GM12878 (cell line): ENCODE data around the gene ANXA4. TPM values are rescaled to one million over a fixed set of nuclear protein-coding genes. Genes with fewer than 3 reads are reported as not detected.

Experiments
- ATAC-seq: fragments of 200-7000 bp; cut with Tn5 transposase; 3 replicates; pipeline ENCODE4 v1.9.1; 2020; ENCODE audit warnings: mild to moderate bottlenecking, moderate library complexity
- BruUV-seq: library from RNA; stranded (reverse); fragments of 400-500 nt; replicated peaks from 2 replicates; lab custom pipeline; 2021; lab: Mats Ljungman, UMichigan
- CTCF ChIA-PET: fragments of 300-600 bp; sonication (Branson Sonifier 250); formaldehyde crosslinking; extraction: SDS; loops from one replicate; lab custom pipeline; 2021; ENCODE audit warnings: inconsistent platforms; lab: Yijun Ruan, JAX
- POLR2A ChIA-PET: fragments of 350-600 bp; formaldehyde crosslinking; extraction: SDS; loops from one replicate; lab custom pipeline; 2021; ENCODE audit warnings: inconsistent platforms; lab: Charles Lee
- RAD21 ChIA-PET: fragments of 300-600 bp; sonication (Branson Sonifier 250); formaldehyde crosslinking; loops from one replicate; lab custom pipeline; 2023; ENCODE audit warnings: antibody characterized with exemption; ENCODE audit not compliant: unreplicated experiment; lab: Charles Lee
- SMC1A ChIA-PET: fragments of 300-600 bp; sonication (Branson Sonifier 250); formaldehyde crosslinking; loops from one replicate; lab custom pipeline; 2023; ENCODE audit not compliant: unreplicated experiment, uncharacterized antibody; lab: Charles Lee
- DNase-seq: peaks from one replicate; pipeline ENCODE4 v3.0.0-alpha.2; 2011; ENCODE audit warnings: low read depth, low spot score
- FAIRE-seq: peaks from 3 replicates; lab custom pipeline; 2011; peaks lifted over from hg19 to GRCh38; lab: Jason Lieb, UNC
- H2AFZ ChIP-seq: 2 replicates; pipeline ENCODE4 v1.6.0; 2011; ENCODE audit warnings: low read depth, low read length, control low read depth; ENCODE audit not compliant: control insufficient read depth
- H3K27ac ChIP-seq: 2 replicates; pipeline ENCODE4 v1.5.1; 2011; ENCODE audit warnings: control low read depth; ENCODE audit not compliant: control insufficient read depth, insufficient read depth
- H3K27me3 ChIP-seq, 2 experiments: replicated peaks in 1 of 2; 2 replicates each; pipeline versions ENCODE4 v1.6.0 to v1.6.1; 2011; ENCODE audit warnings: low read length in 1 of 2; ENCODE audit not compliant: control insufficient read depth in 2 of 2, insufficient read depth in 2 of 2
- H3K36me3 ChIP-seq, 2 experiments: 2 replicates each; pipeline ENCODE4 v1.5.1; 2011; ENCODE audit warnings: low read length in 1 of 2; ENCODE audit not compliant: control insufficient read depth in 2 of 2, insufficient read depth in 2 of 2
- H3K4me1 ChIP-seq: 2 replicates; pipeline ENCODE4 v1.6.1; 2011; ENCODE audit warnings: mild to moderate bottlenecking, low read length, moderate library complexity, mixed read lengths; ENCODE audit not compliant: control insufficient read depth, insufficient read depth
- H3K4me2 ChIP-seq: 2 replicates; pipeline ENCODE4 v1.6.0; 2011; ENCODE audit warnings: control low read depth; ENCODE audit not compliant: control insufficient read depth, insufficient read depth
- H3K4me3 ChIP-seq: fragments of 200-600 bp; sonication (generic); 2 replicates; pipeline ENCODE4 v1.5.1; 2016
- H3K79me2 ChIP-seq: 2 replicates; pipeline ENCODE4 v1.6.0; 2011; ENCODE audit warnings: low read length; ENCODE audit not compliant: control insufficient read depth, insufficient read depth
- H3K9ac ChIP-seq: 2 replicates; pipeline ENCODE4 v1.8.0; 2011; ENCODE audit warnings: low read length, control low read depth, mixed read lengths; ENCODE audit not compliant: control insufficient read depth, insufficient read depth
- H3K9me3 ChIP-seq: replicated peaks from 3 replicates; pipeline ENCODE4 v1.5.1; 2011; ENCODE audit warnings: mild to moderate bottlenecking, low read length; ENCODE audit not compliant: control insufficient read depth, insufficient read depth
- H4K20me1 ChIP-seq: 2 replicates; pipeline ENCODE4 v1.6.0; 2011; ENCODE audit not compliant: control insufficient read depth, insufficient read depth
- CBFB ChIP-seq: IDR thresholded peaks from 2 replicates; pipeline ENCODE4 v1.6.1; 2016; ENCODE audit warnings: antibody characterized with exemption, low read depth
- E2F4 ChIP-seq: IDR thresholded peaks from 2 replicates; pipeline ENCODE4 v1.6.1; 2012; ENCODE audit warnings: low read depth, low read length, improper control_type of control experiment
- EGR1 ChIP-seq, 2 experiments: IDR thresholded peaks; 1 replicate in 1 of 2; 2 replicates in 1 of 2; pipeline ENCODE4 v1.6.1; 2011 to 2012; ENCODE audit warnings: low read depth in 2 of 2, low read length in 2 of 2, borderline replicate concordance in 1 of 2, mild to moderate bottlenecking in 1 of 2, moderate library complexity in 1 of 2
- EZH2 ChIP-seq: IDR thresholded peaks from 2 replicates; pipeline ENCODE4 v1.6.1; 2012; ENCODE audit warnings: low read depth, mild to moderate bottlenecking, control low read depth, inconsistent platforms, low read length, borderline replicate concordance; ENCODE audit not compliant: control insufficient read depth
- KDM1A ChIP-seq: fragments of 200-600 bp; sonication (generic); IDR thresholded peaks from 2 replicates; pipeline ENCODE4 v1.6.1; 2016; ENCODE audit warnings: borderline replicate concordance
- NR2C1 ChIP-seq: fragments of 450-650 bp; IDR thresholded peaks from 2 replicates; pipeline ENCODE4 v1.6.1; 2017; ENCODE audit warnings: antibody characterized with exemption, mild to moderate bottlenecking, moderate library complexity
- POLR2AphosphoS2 ChIP-seq: IDR thresholded peaks from 2 replicates; pipeline ENCODE4 v1.6.1; 2011; ENCODE audit warnings: low read depth, mild to moderate bottlenecking, low read length, improper control_type of control experiment, moderate library complexity
- RAD21 ChIP-seq: IDR thresholded peaks from 2 replicates; pipeline ENCODE4 v1.6.1; 2011; ENCODE audit warnings: mild to moderate bottlenecking, low read depth, low read length, moderate library complexity; ENCODE audit not compliant: insufficient read depth
- SREBF2 ChIP-seq: IDR thresholded peaks from 2 replicates; pipeline ENCODE4 v1.6.1; 2012; ENCODE audit warnings: mild to moderate bottlenecking, low read length
- STAT3 ChIP-seq: IDR thresholded peaks from 2 replicates; pipeline ENCODE4 v1.6.1; 2011; ENCODE audit warnings: low read depth, low read length, improper control_type of control experiment
- ZSCAN29 ChIP-seq: fragments of 450-650 bp; IDR thresholded peaks from 2 replicates; pipeline ENCODE4 v1.6.1; 2017; ENCODE audit warnings: mild to moderate bottlenecking, moderate library complexity
- WGBS: methylation state at CpG from one replicate; pipeline ENCODE4 v1.1.6; 2016; ENCODE audit warnings: low lambda C conversion rate; ENCODE audit not compliant: insufficient replicate concordance, insufficient coverage; ENCODE audit errors: missing lambda C conversion rate; 5-methylcytosine and 5-hydroxymethylcytosine counted together
- in situ Hi-C: fragments of 300-500 bp; cut with MboI; formaldehyde crosslinking; loops from 9 replicates; pipeline ENCODE4 v1.14.3; 2018; ENCODE audit warnings: mixed read lengths
- intact Hi-C: fragments of 100-400 bp; cut with micrococcal nuclease; formaldehyde crosslinking; loops from one replicate; pipeline ENCODE4 v1.14.2; 2022; ENCODE audit not compliant: unreplicated experiment
- polyA plus RNA-seq, 11 experiments: library from polyadenylated mRNA; depleted of rRNA in 4 of 11; unstranded in 6 of 11; stranded (reverse) in 5 of 11; fragments of >200 nt; fragmentation: Nextera tagmentation in 4 of 11; fragmentation: Illumina TruSeq in 1 of 11; extraction: Ambion mirVana in 4 of 11; extraction: Trizol in 1 of 11; gene quantifications; 1 replicate in 1 of 11; 2 replicates in 10 of 11; pipeline versions ENCODE4 v1.2.1 to v1.2.3, GENCODE V29; 2011 to 2016; ENCODE audit warnings: inconsistent platforms in 2 of 11, missing spikeins in 2 of 11, low read depth in 1 of 11
- total RNA-seq, 4 experiments: library from RNA; depleted of rRNA in 3 of 4; stranded (reverse); fragments of >200 nt in 3 of 4; fragmentation: Illumina TruSeq in 1 of 4; extraction: Trizol in 1 of 4; gene quantifications; 2 replicates each; pipeline versions ENCODE4 v1.2.1 to v1.2.3, GENCODE V29; 2013 to 2021
- TF ChIP-seq, protein P1 (sequence below): fragments of 450-650 bp; IDR thresholded peaks from 2 replicates; pipeline ENCODE4 v1.6.1; 2016; ENCODE audit warnings: mild to moderate bottlenecking

Gene ANXA4
- total and polyA plus RNA-seq, 10 of the 15 experiments (the other 5 are each of a cell fraction or from before 2014, with no cell fraction given), result 16.3 to 97.2 (median 71.0) TPM

GRCh38 chr2:69716555-69717120 is 25.3 kb upstream of the ANXA4 start (continued):
- TF ChIP-seq CBFB (no peak), EGR1 (IDR thresholded peaks at IDR 0.05; ENCODE audit: borderline replicate concordance in 1 of 2, low read depth in 2 of 2, low read length in 2 of 2) (no peak)

DNA sequence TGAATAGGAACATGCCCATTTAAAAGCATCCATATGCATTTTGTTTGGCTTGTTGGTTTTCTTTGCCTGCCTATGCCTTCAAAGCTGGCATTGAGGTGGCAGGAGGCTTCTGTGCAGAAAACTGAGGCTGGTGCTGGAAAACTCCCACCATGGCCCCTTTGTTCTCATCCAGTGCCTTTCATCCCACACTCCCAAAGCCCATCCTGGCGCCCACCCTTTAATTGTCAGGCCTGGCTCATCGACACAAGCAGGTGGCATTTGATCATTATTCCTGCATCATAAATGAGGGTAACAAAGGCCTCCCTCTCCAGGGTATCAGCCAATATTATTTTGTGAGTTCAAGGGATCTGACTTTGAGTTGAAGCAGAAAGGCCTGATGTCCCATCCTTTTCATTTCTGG is 24.7 kb upstream of the ANXA4 start:
- Histone ChIP-seq H3K36me3 (no peaks in the 10 kb centered on the region), H3K79me2 (no peaks in the 10 kb centered on the region), H3K4me2 (no peak overlapping the region; the same call in 1 of the 2 replicates), H3K9me3 (no peaks in the 10 kb centered on the region), H3K4me3 (no peak overlapping the region), H3K27me3 (no peaks in the 10 kb centered on the region), H4K20me1 (no peaks in the 10 kb centered on the region), H3K9ac (no peak overlapping the region), H2AFZ (no peak overlapping the region), H3K4me1 (peaks cover 12% of the 10 kb centered on the region; the same call in 1 of the 2 replicates), H3K27ac (no peak overlapping the region)
- ChIA-PET RAD21 (interaction anchor here (0.6 to 6.7 kb wide), 16 partner anchors 8 to 469 kb away, joined by 3 to 46 read pairs (median 4); partner anchors contain the start of gene AAK1), CTCF (interaction anchor here (0.6 to 11.6 kb wide), 16 partner anchors 33 to 341 kb away, joined by 3 to 293 read pairs (median 4); partner anchors contain the start of gene MXD1), SMC1A (interaction anchor here (0.6 to 7.0 kb wide), 24 partner anchors 10 to 341 kb away, joined by 3 to 64 read pairs (median 4); partner anchors contain the start of gene AAK1), POLR2A (interaction anchor here (1.2 to 2.1 kb wide), 2 partner anchors 16 to 72 kb away, joined by 3 to 7 read pairs; no protein-coding TSS in a partner anchor)
- BruUV-seq, result no TSS peak
- WGBS, result 69% methylated on average over 2 of the region's 2 CpGs
- in situ Hi-C loops, result loop anchor here (25.0 kb wide), 1 partner anchor 705 kb away; the partner anchor contains the start of gene ANTXR1
- FAIRE-seq, result no peak
- no peak for DNase-seq
- intact Hi-C loops, result no loop called here
- ATAC-seq, result no peak
- TF ChIP-seq KDM1A, result no peak
- no peak for TF ChIP-seq EZH2
- TF ChIP-seq RAD21, result no peak
- TF ChIP-seq, protein P1, sequence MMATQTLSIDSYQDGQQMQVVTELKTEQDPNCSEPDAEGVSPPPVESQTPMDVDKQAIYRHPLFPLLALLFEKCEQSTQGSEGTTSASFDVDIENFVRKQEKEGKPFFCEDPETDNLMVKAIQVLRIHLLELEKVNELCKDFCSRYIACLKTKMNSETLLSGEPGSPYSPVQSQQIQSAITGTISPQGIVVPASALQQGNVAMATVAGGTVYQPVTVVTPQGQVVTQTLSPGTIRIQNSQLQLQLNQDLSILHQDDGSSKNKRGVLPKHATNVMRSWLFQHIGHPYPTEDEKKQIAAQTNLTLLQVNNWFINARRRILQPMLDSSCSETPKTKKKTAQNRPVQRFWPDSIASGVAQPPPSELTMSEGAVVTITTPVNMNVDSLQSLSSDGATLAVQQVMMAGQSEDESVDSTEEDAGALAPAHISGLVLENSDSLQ, result no peak
- TF ChIP-seq POLR2AphosphoS2, result no peak
- no peak for TF ChIP-seq STAT3
- no peak for TF ChIP-seq SREBF2
- no peak for TF ChIP-seq NR2C1
- no peak for TF ChIP-seq E2F4
- no peak for TF ChIP-seq ZSCAN29
